Endothelial cell (in vitro differentiated cells): Measurements from ENCODE around the gene MAPK9. TPM values are rescaled to one million over a fixed set of nuclear protein-coding genes. Genes with fewer than 3 reads are reported as not detected.

Experiments
- DNase-seq: peaks from one replicate; pipeline ENCODE4 v3.0.0; 2021; ENCODE audit warnings: low spot score
- H3K27ac Mint-ChIP-seq: one replicate; pipeline ENCODE4 v1.8.0; 2021; ENCODE audit warnings: mixed read lengths, inconsistent platforms; ENCODE audit not compliant: unreplicated experiment
- H3K27me3 Mint-ChIP-seq: one replicate; pipeline ENCODE4 v1.8.0; 2021; ENCODE audit warnings: mild to moderate bottlenecking, moderate library complexity, mixed read lengths, inconsistent platforms; ENCODE audit not compliant: unreplicated experiment
- H3K36me3 Mint-ChIP-seq: one replicate; pipeline ENCODE4 v1.8.0; 2021; ENCODE audit warnings: mild to moderate bottlenecking, low read depth, mixed read lengths, inconsistent platforms; ENCODE audit not compliant: unreplicated experiment
- H3K4me1 Mint-ChIP-seq: one replicate; pipeline ENCODE4 v1.8.0; 2021; ENCODE audit warnings: mild to moderate bottlenecking, mixed read lengths, inconsistent platforms; ENCODE audit not compliant: unreplicated experiment
- H3K4me3 Mint-ChIP-seq: one replicate; pipeline ENCODE4 v1.8.0; 2021; ENCODE audit warnings: mild to moderate bottlenecking, mixed read lengths, inconsistent platforms; ENCODE audit not compliant: unreplicated experiment
- H3K9me3 Mint-ChIP-seq: one replicate; pipeline ENCODE4 v1.8.0; 2021; ENCODE audit warnings: mixed read lengths, inconsistent platforms; ENCODE audit not compliant: unreplicated experiment
- CTCF ChIP-seq: fragments of 200-600 bp; sonication (generic); IDR thresholded peaks from one replicate; pipeline ENCODE4 v1.5.0; 2021; ENCODE audit warnings: antibody characterized with exemption; ENCODE audit not compliant: unreplicated experiment
- total RNA-seq: library from RNA; stranded (reverse); fragmentation: NEBNext Ultra II Directional; extraction: Animal tissue kit (Norgen Biotek cat#: 25700); gene quantifications from one replicate; pipeline ENCODE4 v1.2.1, GENCODE V29; 2021; ENCODE audit not compliant: unreplicated experiment

MAPK9 gene
- total RNA-seq, 1 donor from 2014 or later: 51.5 TPM

- no peak overlapping the region for H3K27ac Mint-ChIP-seq
- no peaks in the 10 kb centered on the region for H3K4me1 Mint-ChIP-seq
- no peak overlapping the region for H3K4me3 Mint-ChIP-seq
- H3K36me3 Mint-ChIP-seq: no peaks in the 10 kb centered on the region
- no peaks in the 10 kb centered on the region for H3K9me3 Mint-ChIP-seq
- H3K27me3 Mint-ChIP-seq: peaks cover 4% of the 10 kb centered on the region
- TF ChIP-seq CTCF: no peak
- no peak for DNase-seq
These were observed 46.3 kb upstream of the MAPK9 start for GRCh38 chr5:180338001-180338707.

GRCh38 chr5:180336234-180337020 lies 44.5 kb upstream of the MAPK9 start:
- H3K4me1 Mint-ChIP-seq: peaks cover 3% of the 10 kb centered on the region
- H3K27ac Mint-ChIP-seq: no peak overlapping the region
- TF ChIP-seq CTCF: no peak
- peaks cover 4% of the 10 kb centered on the region for H3K27me3 Mint-ChIP-seq
- no peaks in the 10 kb centered on the region for H3K9me3 Mint-ChIP-seq
- no peak for DNase-seq
- H3K4me3 Mint-ChIP-seq: no peak overlapping the region
- H3K36me3 Mint-ChIP-seq: no peaks in the 10 kb centered on the region

GRCh38 chr5:180335614-180336233 lies 43.8 kb upstream of the MAPK9 start:
- H3K27ac Mint-ChIP-seq: no peak overlapping the region
- TF ChIP-seq CTCF: no peak

GRCh38 chr5:180334751-180335613 lies 43.1 kb upstream of the MAPK9 start:
- Mint-ChIP-seq H3K27ac (no peak overlapping the region), H3K27me3 (peaks cover 8% of the 10 kb centered on the region), H3K9me3 (no peaks in the 10 kb centered on the region), H3K36me3 (peaks cover under 1% of the 10 kb centered on the region), H3K4me1 (peaks cover 11% of the 10 kb centered on the region), H3K4me3 (no peak overlapping the region)
- TF ChIP-seq CTCF: no peak
- DNase-seq: no peak

More at GRCh38 chr5:180335614-180336233, 43.8 kb upstream of the MAPK9 start:
- H3K36me3 Mint-ChIP-seq: no peaks in the 10 kb centered on the region
- peaks cover 8% of the 10 kb centered on the region for H3K27me3 Mint-ChIP-seq
- no peak overlapping the region for H3K4me3 Mint-ChIP-seq
- no peaks in the 10 kb centered on the region for H3K9me3 Mint-ChIP-seq
- H3K4me1 Mint-ChIP-seq: peaks cover 11% of the 10 kb centered on the region
- DNase-seq: no peak
